ENCODE data around the gene IL1RL1. TPM values are rescaled to one million over a fixed set of nuclear protein-coding genes. Genes with fewer than 3 reads are reported as not detected.

Gene IL1RL1
- total RNA-seq, 1 experiment from 2014 or later = not detected

DNA sequence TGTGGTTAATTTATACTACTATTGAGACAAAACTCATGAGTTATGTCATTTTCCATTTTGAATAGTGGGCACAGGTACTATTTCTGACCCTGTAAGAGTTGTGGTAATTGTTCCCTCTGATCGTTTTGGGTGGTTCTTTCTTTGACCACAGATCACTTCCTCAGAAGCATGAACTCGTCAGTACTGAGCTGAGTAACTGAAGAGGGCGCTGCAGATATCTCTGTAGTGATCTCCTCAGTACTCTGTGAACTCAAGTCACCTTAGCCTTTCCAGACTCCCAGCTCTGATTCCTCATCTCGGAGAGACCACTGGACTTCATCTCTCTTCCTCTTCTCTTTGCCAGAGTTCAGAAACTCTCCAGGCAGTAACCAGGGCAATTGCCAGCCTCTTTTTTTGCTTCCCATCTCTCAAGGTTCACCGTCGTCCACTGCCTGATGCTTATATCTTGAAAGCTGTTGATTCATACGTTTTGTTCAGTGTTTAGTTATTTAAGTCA lies 9.4 kb upstream of the IL1RL1 start:
- Mint-ChIP-seq H3K27ac (no peak overlapping the region), H3K36me3 (no peaks in the 10 kb centered on the region), H3K9me3 (no peaks in the 10 kb centered on the region), H3K27me3 (ENCODE audit: low read depth) (no peaks in the 10 kb centered on the region; the same call in 1 of the 2 replicates), H3K4me1 (no peaks in the 10 kb centered on the region), H3K4me3 (no peak overlapping the region)
- peak; percentile 47 for DNase-seq (ENCODE audit: low spot score)
- ChIA-PET CTCF (interaction anchor here (0.5 to 1.7 kb wide), 22 partner anchors 8 to 282 kb away, joined by 3 to 12 read pairs (median 4); partner anchors contain the start of gene IL1RL1), POLR2A (no interaction called here)
- peak; percentile 100 for ATAC-seq
- TF ChIP-seq NFATC4 (CRISPR knock-in tag; IDR thresholded peaks at IDR 0.05) (no peak), USF1 (CRISPR knock-in tag; IDR thresholded peaks at IDR 0.05) (no peak), MXD4 (CRISPR knock-in tag; IDR thresholded peaks at IDR 0.05; ENCODE audit: borderline replicate concordance) (no peak), FOXP1 (CRISPR knock-in tag; IDR thresholded peaks at IDR 0.05; ENCODE audit: borderline replicate concordance) (no peak), GRHL2 (CRISPR knock-in tag; IDR thresholded peaks at IDR 0.05; ENCODE audit: insufficient replicate concordance, severe bottlenecking) (no peak), ETV6 (CRISPR knock-in tag; IDR thresholded peaks at IDR 0.05) (no peak), NR3C1 (CRISPR knock-in tag; conservative IDR thresholded peaks at IDR 0.05; ENCODE audit: low read depth) (no peak), ZNF263 (CRISPR knock-in tag; IDR thresholded peaks at IDR 0.05; ENCODE audit: low read depth) (no peak), ZNF219 (CRISPR knock-in tag; IDR thresholded peaks at IDR 0.05; ENCODE audit: borderline replicate concordance) (no peak), ZNF232 (CRISPR knock-in tag; IDR thresholded peaks at IDR 0.05) (no peak), ZNF423 (CRISPR knock-in tag; IDR thresholded peaks at IDR 0.05) (no peak), ELF4 (CRISPR knock-in tag; IDR thresholded peaks at IDR 0.05; ENCODE audit: low read depth) (no peak), RELA (CRISPR knock-in tag; IDR thresholded peaks at IDR 0.05; ENCODE audit: borderline replicate concordance) (no peak), USF2 (CRISPR knock-in tag; IDR thresholded peaks at IDR 0.05) (no peak), CREM (CRISPR knock-in tag; IDR thresholded peaks at IDR 0.05) (no peak), OVOL2 (CRISPR knock-in tag; IDR thresholded peaks at IDR 0.05; ENCODE audit: borderline replicate concordance) (no peak), IRF2 (CRISPR knock-in tag; IDR thresholded peaks at IDR 0.05; ENCODE audit: borderline replicate concordance, low read depth) (no peak), TCF7 (CRISPR knock-in tag; IDR thresholded peaks at IDR 0.05; ENCODE audit: low read depth) (no peak), ZNF396 (CRISPR knock-in tag; IDR thresholded peaks at IDR 0.05; ENCODE audit: borderline replicate concordance) (no peak)
- TF ChIP-seq, protein P1, sequence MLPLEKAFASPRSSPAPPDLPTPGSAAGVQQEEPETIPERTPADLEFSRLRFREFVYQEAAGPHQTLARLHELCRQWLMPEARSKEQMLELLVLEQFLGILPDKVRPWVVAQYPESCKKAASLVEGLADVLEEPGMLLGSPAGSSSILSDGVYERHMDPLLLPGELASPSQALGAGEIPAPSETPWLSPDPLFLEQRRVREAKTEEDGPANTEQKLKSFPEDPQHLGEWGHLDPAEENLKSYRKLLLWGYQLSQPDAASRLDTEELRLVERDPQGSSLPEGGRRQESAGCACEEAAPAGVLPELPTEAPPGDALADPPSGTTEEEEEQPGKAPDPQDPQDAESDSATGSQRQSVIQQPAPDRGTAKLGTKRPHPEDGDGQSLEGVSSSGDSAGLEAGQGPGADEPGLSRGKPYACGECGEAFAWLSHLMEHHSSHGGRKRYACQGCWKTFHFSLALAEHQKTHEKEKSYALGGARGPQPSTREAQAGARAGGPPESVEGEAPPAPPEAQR (CRISPR knock-in tag; IDR thresholded peaks at IDR 0.05) = no peak

GRCh38 chr2:102302458-102302857 lies 8.9 kb upstream of the IL1RL1 start:
- no peak for DNase-seq (ENCODE audit: low spot score)
- Mint-ChIP-seq H3K4me3 (no peak overlapping the region), H3K36me3 (no peaks in the 10 kb centered on the region), H3K4me1 (no peaks in the 10 kb centered on the region), H3K9me3 (no peaks in the 10 kb centered on the region), H3K27me3 (ENCODE audit: low read depth) (peaks cover 2% of the 10 kb centered on the region; the same call in 1 of the 2 replicates), H3K27ac (no peak overlapping the region)
- TF ChIP-seq USF1 (CRISPR knock-in tag; IDR thresholded peaks at IDR 0.05) = no peak
- peak; percentile 81 for TF ChIP-seq HMGA2 (CRISPR knock-in tag; IDR thresholded peaks at IDR 0.05)
- TF ChIP-seq SOX15 (CRISPR knock-in tag; IDR thresholded peaks at IDR 0.05) = no peak
- no peak for TF ChIP-seq JUN (CRISPR knock-in tag; IDR thresholded peaks at IDR 0.05)
- no peak for TF ChIP-seq NFE2L1 (CRISPR knock-in tag; IDR thresholded peaks at IDR 0.05)
- TF ChIP-seq ZNF138 (CRISPR knock-in tag; conservative IDR thresholded peaks at IDR 0.05) = no peak
- TF ChIP-seq, protein P1 (CRISPR knock-in tag; IDR thresholded peaks at IDR 0.05) = no peak
- ATAC-seq = no peak
- ChIA-PET POLR2A (no interaction called here), CTCF (interaction anchor here (0.5 to 1.7 kb wide), 22 partner anchors 8 to 282 kb away, joined by 3 to 12 read pairs (median 4); partner anchors contain the start of gene IL1RL1)

Measured in WTC11 (cell line).